Natural killer cell (primary cell): ENCODE results near the gene KIAA0232. TPM values are rescaled to one million over a fixed set of nuclear protein-coding genes. Genes with fewer than 3 reads are reported as not detected.

Experiments used
- ATAC-seq, 3 donors: fragments of 150-1000 bp in 2 of 3; fragments of 200-7000 bp in 1 of 3; cut with Tn5 transposase; 1 replicate in 1 of 3; 2 replicates in 2 of 3; pipeline ENCODE4 v1.10.0; 2021; ENCODE audit warnings: mild to moderate bottlenecking in 2 of 3, moderate library complexity in 2 of 3
- DNase-seq, 2 donors: peaks; one replicate each; pipeline versions ENCODE4 v3.0.0 to v3.0.0-alpha.2; 2013 to 2021; ENCODE audit warnings: mixed read lengths in 1 of 2
- H3K27ac ChIP-seq: one replicate; pipeline ENCODE4 v1.5.1; 2013; ENCODE audit warnings: mild to moderate bottlenecking, low read length
- H3K27me3 ChIP-seq: one replicate; pipeline ENCODE4 v1.6.1; 2013; ENCODE audit warnings: low read length; ENCODE audit not compliant: control insufficient read depth, insufficient read depth
- H3K36me3 ChIP-seq: one replicate; pipeline ENCODE4 v1.6.1; 2013; ENCODE audit warnings: low read length; ENCODE audit not compliant: control insufficient read depth, insufficient read depth
- H3K4me1 ChIP-seq: one replicate; pipeline ENCODE4 v1.6.1; 2013; ENCODE audit warnings: low read length; ENCODE audit not compliant: control insufficient read depth, insufficient read depth
- H3K4me3 ChIP-seq: one replicate; pipeline ENCODE4 v1.5.1; 2013; ENCODE audit warnings: low read length
- H3K9me3 ChIP-seq: one replicate; pipeline ENCODE4 v1.6.1; 2013; ENCODE audit warnings: low read length; ENCODE audit not compliant: control insufficient read depth, insufficient read depth
- H3K27ac Mint-ChIP-seq, 2 donors: one replicate each; pipeline ENCODE4 v1.8.0; 2022; ENCODE audit warnings: mild to moderate bottlenecking in 2 of 2, mixed read lengths in 2 of 2, moderate library complexity in 1 of 2
- H3K27me3 Mint-ChIP-seq, 2 donors: one replicate each; pipeline ENCODE4 v1.8.0; 2022; ENCODE audit warnings: low read depth in 2 of 2, mixed read lengths in 2 of 2
- H3K36me3 Mint-ChIP-seq: one replicate; pipeline ENCODE4 v1.8.0; 2022; ENCODE audit warnings: mixed read lengths
- H3K4me1 Mint-ChIP-seq, 2 donors: one replicate each; pipeline ENCODE4 v1.8.0; 2022; ENCODE audit warnings: mixed read lengths in 2 of 2
- H3K4me3 Mint-ChIP-seq: one replicate; pipeline ENCODE4 v1.8.0; 2022; ENCODE audit warnings: mild to moderate bottlenecking, moderate library complexity, mixed read lengths
- H3K9me3 Mint-ChIP-seq, 2 donors: one replicate each; pipeline ENCODE4 v1.8.0; 2022; ENCODE audit warnings: mixed read lengths in 2 of 2
- CTCF ChIP-seq: fragments of 200-600 bp; IDR thresholded peaks from one replicate; pipeline ENCODE4 v1.8.0; 2022; ENCODE audit warnings: antibody characterized with exemption
- WGBS: methylation state at CpG from one replicate; pipeline ENCODE4 v1.1.7; 2013; ENCODE audit warnings: missing lambda C conversion rate; ENCODE audit not compliant: insufficient coverage; 5-methylcytosine and 5-hydroxymethylcytosine counted together
- intact Hi-C: fragments of 100-400 bp; cut with micrococcal nuclease; formaldehyde crosslinking; loops from one replicate; pipeline ENCODE4 v1.14.2; 2022
- total RNA-seq, 4 donors: library from RNA; stranded (reverse); fragments of 120-200 nt in 1 of 4; gene quantifications; one replicate each; pipeline versions ENCODE4 v1.2.3 to v1.2.4, GENCODE V29; 2013 to 2022

Gene KIAA0232
- total RNA-seq, 3 donors from 2014 or later (not counting 1 experiment from before 2014, with no cell fraction given): 24.7 to 30.3 (median 28.6) TPM

GRCh38 chr4:6891436-6892170 is 109.1 kb downstream of the KIAA0232 start:
- Mint-ChIP-seq H3K4me3 (peak overlapping the region; percentile 74), H3K27me3 (no peaks in the 10 kb centered on the region), H3K9me3 (no peaks in the 10 kb centered on the region), H3K36me3 (no peaks in the 10 kb centered on the region), H3K4me1 (peaks cover 24 to 38% of the 10 kb centered on the region in 2 donors), H3K27ac (peak overlapping the region; percentile 69 to 85)
- TF ChIP-seq CTCF: no peak
- intact Hi-C loops: no loop called here
- Histone ChIP-seq H3K4me1 (peaks cover 51% of the 10 kb centered on the region), H3K4me3 (no peak overlapping the region), H3K27me3 (no peaks in the 10 kb centered on the region), H3K27ac (peak overlapping the region; percentile 5), H3K9me3 (no peaks in the 10 kb centered on the region), H3K36me3 (no peaks in the 10 kb centered on the region)
- ATAC-seq (peak; percentile 7 to 41 (median 25)), DNase-seq (peak in 1 of 2 donors; percentile 23)
- WGBS: 65% methylated on average over 10 of the region's 10 CpGs

- ATAC-seq (peak; percentile 84 to 88 (median 87)), DNase-seq (peak in 1 of 2 donors; percentile 57)
- Mint-ChIP-seq H3K9me3 (no peaks in the 10 kb centered on the region), H3K4me1 (peaks cover 24 to 33% of the 10 kb centered on the region in 2 donors), H3K36me3 (no peaks in the 10 kb centered on the region), H3K4me3 (peak overlapping the region; percentile 74), H3K27me3 (no peaks in the 10 kb centered on the region), H3K27ac (peak overlapping the region; percentile 69 to 85)
- no peak overlapping the region for H3K4me3 ChIP-seq
- H3K9me3 ChIP-seq: no peaks in the 10 kb centered on the region
- peak overlapping the region; percentile 5 for H3K27ac ChIP-seq
- intact Hi-C loops: no loop called here
- WGBS: 18% methylated on average over 20 of the region's 20 CpGs
- H3K36me3 ChIP-seq: no peaks in the 10 kb centered on the region
- no peaks in the 10 kb centered on the region for H3K27me3 ChIP-seq
- peaks cover 50% of the 10 kb centered on the region for H3K4me1 ChIP-seq
- no peak for TF ChIP-seq CTCF
Observed at GRCh38 chr4:6892190-6892908, 109.8 kb downstream of the KIAA0232 start.

- no peak overlapping the region for H3K4me3 ChIP-seq
- Mint-ChIP-seq H3K4me1 (peaks cover 24 to 28% of the 10 kb centered on the region in 2 donors), H3K4me3 (peak overlapping the region; percentile 35), H3K9me3 (no peaks in the 10 kb centered on the region), H3K36me3 (no peaks in the 10 kb centered on the region), H3K27me3 (no peaks in the 10 kb centered on the region), H3K27ac (peak overlapping the region; percentile 69 to 85)
- WGBS: 80% methylated on average over 6 of the region's 6 CpGs
- DNase-seq (no peak), ATAC-seq (no peak)
- intact Hi-C loops: no loop called here
- H3K36me3 ChIP-seq: no peaks in the 10 kb centered on the region
- H3K27me3 ChIP-seq: no peaks in the 10 kb centered on the region
- H3K4me1 ChIP-seq: peaks cover 49% of the 10 kb centered on the region
- TF ChIP-seq CTCF: no peak
- H3K27ac ChIP-seq: no peak overlapping the region
- H3K9me3 ChIP-seq: no peaks in the 10 kb centered on the region
Observed at GRCh38 chr4:6892909-6893202, 110.3 kb downstream of the KIAA0232 start.
